ENCODE data around the gene C2CD4C. TPM values are rescaled to one million over a fixed set of nuclear protein-coding genes. Genes with fewer than 3 reads are reported as not detected.
A peak's percentile ranks its signal among the peaks of the same experiment; 100 is the strongest.

The C2CD4C gene
- total RNA-seq, 1 experiment from 2014 or later = 14.6 TPM

DNA sequence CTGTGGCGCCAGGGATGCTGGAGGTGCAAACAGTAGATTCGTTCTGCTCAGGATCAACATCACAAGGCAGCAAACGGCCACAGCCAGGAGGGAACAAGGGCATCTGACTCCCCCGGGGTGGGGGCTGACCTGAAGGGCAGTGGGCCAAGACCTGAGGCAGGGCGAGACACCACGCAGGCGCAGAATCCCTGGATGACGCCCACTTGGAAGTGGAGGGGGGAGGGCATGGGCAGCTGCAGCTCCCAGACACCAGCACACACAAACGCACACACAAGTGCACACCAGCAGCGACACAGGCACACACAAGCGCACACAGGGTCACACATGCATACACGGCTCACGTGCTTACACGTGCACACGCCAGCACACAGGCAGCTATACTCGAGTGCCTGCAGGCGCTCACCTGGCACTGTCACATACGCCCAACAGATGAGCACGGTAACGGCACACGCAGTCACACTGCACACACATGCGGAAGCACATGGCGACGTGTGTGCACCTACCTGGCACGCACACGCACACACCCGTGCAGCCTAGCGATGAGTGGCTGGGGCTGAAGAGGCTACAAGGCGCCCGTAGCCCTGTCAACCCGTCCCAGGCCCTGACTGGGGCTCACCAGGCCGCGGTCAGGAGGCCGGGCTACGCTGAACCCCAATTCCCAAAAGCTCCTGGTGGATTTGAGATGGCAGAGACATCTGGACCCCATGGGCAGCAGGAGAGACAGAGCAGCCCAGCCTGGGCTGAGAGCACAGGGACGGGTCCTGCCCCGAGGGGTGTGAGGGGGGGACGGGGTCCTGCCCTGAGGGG, 5.5 kb downstream of the C2CD4C start:
- no peaks in the 10 kb centered on the region; a peak in 1 of 5 replicates for H3K9me3 Mint-ChIP-seq
- Histone ChIP-seq H3K18ac (ENCODE audit: insufficient read length, low read depth, low read length) (peak overlapping the region; percentile 0), H3K23me2 (ENCODE audit: insufficient read length, low read depth, low read length, poor library complexity, severe bottlenecking) (no peaks in the 10 kb centered on the region), H2BK5ac (ENCODE audit: insufficient read length, low read length) (no peak overlapping the region), H4K20me1 (ENCODE audit: control insufficient read depth, insufficient read depth, insufficient read length) (peaks cover 2% of the 10 kb centered on the region), H2BK120ac (ENCODE audit: low read depth, low read length, poor library complexity, severe bottlenecking) (no peak overlapping the region), H3T11ph (ENCODE audit: low read length) (no peak overlapping the region), H3K4me1 (ENCODE audit: insufficient read depth, low read length) (no peaks in the 10 kb centered on the region), H4K5ac (ENCODE audit: insufficient read length, low read depth, low read length) (no peak overlapping the region), H3K27ac (ENCODE audit: insufficient read length, low read depth, low read length) (no peak overlapping the region), H2BK15ac (ENCODE audit: low read depth, low read length) (no peak overlapping the region), H3K56ac (ENCODE audit: insufficient read length, low read depth, low read length) (no peak overlapping the region), H3K9me3 (ENCODE audit: control insufficient read depth, low read depth, low read length) (no peaks in the 10 kb centered on the region), H3K27me3 (ENCODE audit: insufficient read depth, low read length) (no peaks in the 10 kb centered on the region), H2BK12ac (ENCODE audit: insufficient read length, low read depth, low read length) (no peak overlapping the region), H2BK20ac (ENCODE audit: low read depth, low read length, poor library complexity, severe bottlenecking) (no peak overlapping the region), H2AK5ac (ENCODE audit: insufficient read length, low read length) (no peak overlapping the region), H2AFZ (ENCODE audit: low read length) (no peak overlapping the region), H3K4me2 (ENCODE audit: insufficient read depth, insufficient read length, low read length) (no peak overlapping the region), H3K4ac (ENCODE audit: low read depth, low read length) (no peak overlapping the region), H4K8ac (replicated peaks; ENCODE audit: insufficient read length, low read depth, low read length) (no peak overlapping the region), H3K79me1 (ENCODE audit: insufficient read depth, low read depth, low read length, poor library complexity, severe bottlenecking) (no peaks in the 10 kb centered on the region), H3K79me2 (ENCODE audit: insufficient read depth, low read length) (no peaks in the 10 kb centered on the region), H4K91ac (ENCODE audit: insufficient read length, low read depth, low read length) (no peak overlapping the region), H3K14ac (ENCODE audit: insufficient read depth, low read length) (no peak overlapping the region; the same call in 1 of the 2 replicates), H3K9ac (ENCODE audit: extremely low read depth, insufficient read length, low read length) (no peak overlapping the region), H3K23ac (ENCODE audit: insufficient read length, low read depth, low read length) (no peak overlapping the region)
- H3K36me3 Mint-ChIP-seq (ENCODE audit: insufficient read depth in 1 of 3, low read depth in 3 of 3) = peaks cover 0 to 2% (median 0%) of the 10 kb centered on the region in 3 experiments; a peak in 1 of 7 replicates
- TF ChIP-seq, protein P1, sequence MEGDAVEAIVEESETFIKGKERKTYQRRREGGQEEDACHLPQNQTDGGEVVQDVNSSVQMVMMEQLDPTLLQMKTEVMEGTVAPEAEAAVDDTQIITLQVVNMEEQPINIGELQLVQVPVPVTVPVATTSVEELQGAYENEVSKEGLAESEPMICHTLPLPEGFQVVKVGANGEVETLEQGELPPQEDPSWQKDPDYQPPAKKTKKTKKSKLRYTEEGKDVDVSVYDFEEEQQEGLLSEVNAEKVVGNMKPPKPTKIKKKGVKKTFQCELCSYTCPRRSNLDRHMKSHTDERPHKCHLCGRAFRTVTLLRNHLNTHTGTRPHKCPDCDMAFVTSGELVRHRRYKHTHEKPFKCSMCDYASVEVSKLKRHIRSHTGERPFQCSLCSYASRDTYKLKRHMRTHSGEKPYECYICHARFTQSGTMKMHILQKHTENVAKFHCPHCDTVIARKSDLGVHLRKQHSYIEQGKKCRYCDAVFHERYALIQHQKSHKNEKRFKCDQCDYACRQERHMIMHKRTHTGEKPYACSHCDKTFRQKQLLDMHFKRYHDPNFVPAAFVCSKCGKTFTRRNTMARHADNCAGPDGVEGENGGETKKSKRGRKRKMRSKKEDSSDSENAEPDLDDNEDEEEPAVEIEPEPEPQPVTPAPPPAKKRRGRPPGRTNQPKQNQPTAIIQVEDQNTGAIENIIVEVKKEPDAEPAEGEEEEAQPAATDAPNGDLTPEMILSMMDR (conservative IDR thresholded peaks at IDR 0.05) = no peak
- WGBS (ENCODE audit: extremely low coverage, insufficient read length, low lambda C conversion rate) = no CpG with 5 or more reads among the region's 38 CpGs
- H3K4me1 Mint-ChIP-seq = peaks cover 0 to 15% of the 10 kb centered on the region in 2 experiments; a peak in 2 of 4 replicates
- peak overlapping the region in 1 of 3 experiments; percentile 76; a peak in 1 of 7 replicates for H3K27ac Mint-ChIP-seq
- H3K4me3 Mint-ChIP-seq = peak overlapping the region in 1 of 2 experiments; percentile 17; a peak in 1 of 5 replicates
- DNase-seq = peak; percentile 28
- peaks cover 7% of the 10 kb centered on the region for H3K27me3 Mint-ChIP-seq (ENCODE audit: low read depth)
